ENCODE results near the gene C20orf144. TPM values are rescaled to one million over a fixed set of nuclear protein-coding genes. Genes with fewer than 3 reads are reported as not detected.

C20orf144 gene
- total RNA-seq, 4 donors from 2014 or later = not detected

DNA sequence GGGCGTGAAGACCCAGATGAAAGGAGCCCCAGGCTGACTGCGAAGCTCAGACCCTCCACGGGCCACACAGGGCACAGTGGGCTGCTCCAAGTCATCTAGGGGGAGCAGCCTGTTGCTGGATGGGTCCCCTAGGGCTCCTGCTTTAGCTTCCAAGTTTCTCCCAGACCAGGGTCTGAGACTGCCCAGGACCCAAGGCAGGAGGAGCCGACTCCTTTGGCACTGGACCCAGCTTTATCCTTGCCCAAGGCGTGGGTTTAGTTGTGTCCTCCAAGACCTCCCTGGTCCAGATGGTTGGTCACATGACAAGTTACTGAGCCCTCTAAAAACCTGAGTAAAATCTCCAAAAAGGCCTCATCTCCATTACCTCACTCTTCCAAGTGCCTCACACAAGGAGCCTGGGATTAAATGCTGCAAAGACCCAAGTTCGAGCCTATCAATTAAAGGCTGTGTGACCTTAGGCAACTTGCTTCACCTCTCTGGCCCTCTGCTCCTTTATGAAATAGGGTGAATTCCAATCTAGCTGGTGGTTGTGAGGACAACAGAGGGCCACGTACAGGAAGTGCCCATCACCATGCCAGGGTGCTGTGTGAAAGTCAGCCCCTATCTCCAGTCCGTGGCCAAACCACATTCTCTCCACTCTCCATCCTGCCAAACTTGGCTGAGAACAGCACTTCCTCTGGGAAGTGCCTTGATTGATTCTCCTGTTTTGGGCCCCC is 9.6 kb downstream of the C20orf144 start:
- peak overlapping the region in 1 of 2 donors; percentile 91 for H3K27ac ChIP-seq
- H3K4me1 ChIP-seq = peaks cover 7 to 21% of the 10 kb centered on the region in 2 donors

DNA sequence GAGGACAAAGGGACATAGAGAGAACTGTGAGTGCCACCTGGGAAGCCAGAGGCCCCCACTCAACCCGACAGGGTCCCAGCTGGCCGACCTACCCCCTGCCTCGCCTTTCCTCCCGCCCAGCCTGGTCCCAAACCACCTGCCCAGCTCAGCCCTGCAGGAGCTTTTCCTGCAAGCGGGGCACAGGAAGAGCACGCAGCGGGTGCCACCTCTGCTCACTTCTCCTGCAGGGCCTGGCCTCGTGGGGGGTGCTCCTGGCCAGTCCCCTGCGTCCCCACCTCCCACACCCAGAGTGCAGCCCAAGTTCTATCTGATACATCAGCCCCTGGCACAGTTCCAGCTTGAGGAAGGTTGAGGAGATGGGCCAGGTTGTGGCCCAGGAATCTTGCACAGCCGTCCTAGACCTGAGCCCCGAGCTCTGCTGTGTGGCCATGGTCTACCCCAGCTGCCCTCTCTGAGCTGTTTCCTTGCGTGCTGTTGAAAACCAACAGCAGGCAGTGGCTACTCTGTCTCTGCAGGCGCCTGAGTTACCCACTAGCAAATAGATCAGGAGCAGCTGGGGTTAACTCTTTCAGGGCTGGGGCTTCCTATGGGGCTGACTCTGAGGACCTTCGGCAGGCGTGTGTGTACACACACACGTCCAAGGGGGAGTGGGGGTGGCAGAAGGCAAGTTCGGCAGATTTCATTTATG is 10.4 kb downstream of the C20orf144 start:
- DNase-seq = peak in 1 of 2 donors; percentile 23
- Histone ChIP-seq H3K4me1 (peaks cover 7 to 21% of the 10 kb centered on the region in 2 donors), H3K27ac (peak overlapping the region; percentile 90 to 91), H3K9me3 (no peaks in the 10 kb centered on the region), H3K4me3 (peak overlapping the region in 1 of 2 donors; percentile 72), H3K36me3 (no peaks in the 10 kb centered on the region), H3K27me3 (no peaks in the 10 kb centered on the region)
- intact Hi-C loops (cut with DNase I; ENCODE audit: low total_unique reads) = no loop called here
- TF ChIP-seq, protein P1, sequence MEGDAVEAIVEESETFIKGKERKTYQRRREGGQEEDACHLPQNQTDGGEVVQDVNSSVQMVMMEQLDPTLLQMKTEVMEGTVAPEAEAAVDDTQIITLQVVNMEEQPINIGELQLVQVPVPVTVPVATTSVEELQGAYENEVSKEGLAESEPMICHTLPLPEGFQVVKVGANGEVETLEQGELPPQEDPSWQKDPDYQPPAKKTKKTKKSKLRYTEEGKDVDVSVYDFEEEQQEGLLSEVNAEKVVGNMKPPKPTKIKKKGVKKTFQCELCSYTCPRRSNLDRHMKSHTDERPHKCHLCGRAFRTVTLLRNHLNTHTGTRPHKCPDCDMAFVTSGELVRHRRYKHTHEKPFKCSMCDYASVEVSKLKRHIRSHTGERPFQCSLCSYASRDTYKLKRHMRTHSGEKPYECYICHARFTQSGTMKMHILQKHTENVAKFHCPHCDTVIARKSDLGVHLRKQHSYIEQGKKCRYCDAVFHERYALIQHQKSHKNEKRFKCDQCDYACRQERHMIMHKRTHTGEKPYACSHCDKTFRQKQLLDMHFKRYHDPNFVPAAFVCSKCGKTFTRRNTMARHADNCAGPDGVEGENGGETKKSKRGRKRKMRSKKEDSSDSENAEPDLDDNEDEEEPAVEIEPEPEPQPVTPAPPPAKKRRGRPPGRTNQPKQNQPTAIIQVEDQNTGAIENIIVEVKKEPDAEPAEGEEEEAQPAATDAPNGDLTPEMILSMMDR (IDR thresholded peaks at IDR 0.05) = no peak
- no peak for TF ChIP-seq POLR2A (IDR thresholded peaks at IDR 0.05)

More for the DNA sequence above, 9.6 kb downstream of the C20orf144 start:
- DNase-seq = no peak
- Histone ChIP-seq H3K36me3 (no peaks in the 10 kb centered on the region), H3K27me3 (no peaks in the 10 kb centered on the region), H3K4me3 (no peak overlapping the region), H3K9me3 (no peaks in the 10 kb centered on the region)
- no peak for TF ChIP-seq POLR2A (IDR thresholded peaks at IDR 0.05)
- TF ChIP-seq, protein P1 (IDR thresholded peaks at IDR 0.05) = no peak
- intact Hi-C loops (cut with DNase I; ENCODE audit: low total_unique reads) = no loop called here

DNA sequence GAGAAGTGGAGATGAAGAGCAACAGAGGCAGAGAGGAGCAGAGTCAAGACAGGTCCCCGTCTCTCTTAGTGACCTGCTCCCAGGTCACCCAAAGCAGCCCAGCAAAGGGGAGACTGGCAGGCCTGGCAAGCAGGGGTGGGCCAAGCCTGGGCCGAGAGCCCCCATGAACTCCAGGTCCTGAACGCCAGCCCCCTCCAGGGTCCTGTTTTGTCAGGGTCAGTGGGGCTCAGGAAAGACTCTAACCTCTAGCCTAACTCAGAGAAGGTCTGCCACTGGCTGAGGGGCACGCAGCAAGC is 10.9 kb downstream of the C20orf144 start:
- Histone ChIP-seq H3K4me1 (peaks cover 7 to 21% of the 10 kb centered on the region in 2 donors), H3K36me3 (no peaks in the 10 kb centered on the region), H3K27me3 (no peaks in the 10 kb centered on the region), H3K9me3 (no peaks in the 10 kb centered on the region), H3K4me3 (peak overlapping the region; percentile 65 to 72), H3K27ac (peak overlapping the region; percentile 90 to 91)
- no peak for DNase-seq
- TF ChIP-seq POLR2A (IDR thresholded peaks at IDR 0.05) = no peak
- TF ChIP-seq, protein P1 (IDR thresholded peaks at IDR 0.05) = no peak
- intact Hi-C loops (cut with DNase I; ENCODE audit: low total_unique reads) = no loop called here

DNA sequence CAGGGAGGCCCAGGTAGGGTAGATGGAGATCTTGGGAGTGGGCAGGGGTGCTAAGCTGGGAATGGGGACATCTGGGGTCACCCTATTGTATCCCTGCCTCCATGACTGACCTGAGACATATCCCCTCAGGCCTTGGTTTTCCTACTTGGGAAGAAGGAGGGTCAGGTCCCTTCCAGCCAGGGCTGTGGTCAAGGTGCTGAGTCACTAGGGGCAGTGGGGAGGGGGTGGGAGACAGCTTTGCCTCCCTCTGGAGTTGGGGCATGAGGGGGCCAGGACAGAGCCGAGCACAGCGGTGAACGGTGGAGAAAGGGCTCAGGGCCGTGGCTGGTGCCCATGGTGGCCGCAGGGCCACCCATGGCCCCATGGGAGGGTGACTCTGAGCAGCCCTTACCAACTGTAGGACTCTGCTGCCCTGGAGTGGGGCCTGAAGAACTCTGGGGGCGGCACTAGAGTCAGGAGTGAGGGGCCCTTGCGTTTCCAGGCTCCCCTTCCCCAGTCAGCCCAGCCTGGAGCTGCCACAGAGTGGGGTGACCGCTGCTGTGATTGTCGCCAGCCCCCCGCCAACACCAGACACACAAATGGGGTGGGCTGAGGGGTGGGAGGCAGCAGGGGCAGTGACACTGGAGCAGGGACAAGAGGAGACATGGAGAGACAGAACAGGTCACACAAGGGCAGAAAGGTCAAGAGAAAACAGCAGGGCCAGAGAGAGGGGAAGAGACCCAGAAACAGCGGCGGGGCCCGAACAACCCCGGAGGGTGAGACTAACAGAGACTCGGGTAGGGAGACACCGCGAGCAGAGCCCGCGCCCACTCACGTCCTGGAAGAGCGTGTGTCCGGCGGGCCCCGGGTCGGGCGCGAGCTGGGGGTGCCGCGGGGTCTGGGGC is 11.5 kb downstream of the C20orf144 start:
- TF ChIP-seq, protein P1 (IDR thresholded peaks at IDR 0.05) = no peak
- TF ChIP-seq POLR2A (IDR thresholded peaks at IDR 0.05) = no peak
- intact Hi-C loops (cut with DNase I; ENCODE audit: low total_unique reads) = no loop called here
- Histone ChIP-seq H3K4me3 (peak overlapping the region; percentile 65 to 72), H3K9me3 (no peaks in the 10 kb centered on the region), H3K4me1 (peaks cover 7 to 21% of the 10 kb centered on the region in 2 donors), H3K27ac (peak overlapping the region; percentile 90 to 91), H3K27me3 (no peaks in the 10 kb centered on the region), H3K36me3 (no peaks in the 10 kb centered on the region)
- peak in 1 of 2 donors; percentile 37 for DNase-seq

All from uterus (tissue), 4 donors.